Measurements from ENCODE around the gene ATP6V0D1. TPM values are rescaled to one million over a fixed set of nuclear protein-coding genes. Genes with fewer than 3 reads are reported as not detected.

Gene ATP6V0D1
- total RNA-seq, 2 experiments from 2014 or later: 41.8 to 48.8 TPM

- DNase-seq: no peak
- no peaks in the 10 kb centered on the region for H3K9me3 Mint-ChIP-seq
Observed at GRCh38 chr16:67464565-67464964, 16.4 kb downstream of the ATP6V0D1 start.

GRCh38 chr16:67463691-67464090 lies 17.3 kb downstream of the ATP6V0D1 start:
- no peak for ATAC-seq (ENCODE audit: low read depth)
- H3K9me3 Mint-ChIP-seq: no peaks in the 10 kb centered on the region
- no peaks in the 10 kb centered on the region for H3K27me3 Mint-ChIP-seq
- no peak for DNase-seq
- POLR2A ChIA-PET: no interaction called here
- no peaks in the 10 kb centered on the region for H3K36me3 Mint-ChIP-seq
- H3K4me3 Mint-ChIP-seq: no peak overlapping the region
- H3K27ac Mint-ChIP-seq: no peak overlapping the region
- peaks cover 6% of the 10 kb centered on the region for H3K4me1 Mint-ChIP-seq

More at GRCh38 chr16:67464565-67464964, 16.4 kb downstream of the ATP6V0D1 start:
- no peak overlapping the region for H3K4me3 Mint-ChIP-seq
- H3K36me3 Mint-ChIP-seq: no peaks in the 10 kb centered on the region
- peaks cover 5% of the 10 kb centered on the region for H3K4me1 Mint-ChIP-seq
- ATAC-seq (ENCODE audit: low read depth): no peak
- POLR2A ChIA-PET: no interaction called here
- no peaks in the 10 kb centered on the region for H3K27me3 Mint-ChIP-seq
- peak overlapping the region; percentile 30 for H3K27ac Mint-ChIP-seq

- Mint-ChIP-seq H3K27me3 (no peaks in the 10 kb centered on the region), H3K36me3 (no peaks in the 10 kb centered on the region), H3K4me3 (no peak overlapping the region), H3K27ac (no peak overlapping the region), H3K9me3 (no peaks in the 10 kb centered on the region), H3K4me1 (peaks cover 8% of the 10 kb centered on the region)
- no peak for ATAC-seq (ENCODE audit: low read depth)
- POLR2A ChIA-PET: interaction anchor here (0.7 kb wide), 1 partner anchor 35 kb away, joined by 3 read pairs; no protein-coding TSS in a partner anchor
- no peak for DNase-seq
Observed at GRCh38 chr16:67463059-67463458, 17.9 kb downstream of the ATP6V0D1 start.

GRCh38 chr16:67462279-67462655 lies 18.7 kb downstream of the ATP6V0D1 start:
- H3K4me3 Mint-ChIP-seq: no peak overlapping the region

GRCh38 chr16:67461600-67462278 lies 19.2 kb downstream of the ATP6V0D1 start:
- Mint-ChIP-seq H3K4me3 (no peak overlapping the region), H3K9me3 (no peaks in the 10 kb centered on the region), H3K4me1 (peaks cover 13% of the 10 kb centered on the region), H3K36me3 (no peaks in the 10 kb centered on the region), H3K27me3 (no peaks in the 10 kb centered on the region), H3K27ac (no peak overlapping the region)
- DNase-seq (no peak), ATAC-seq (ENCODE audit: low read depth) (no peak)
- POLR2A ChIA-PET: no interaction called here

More at GRCh38 chr16:67462279-67462655, 18.7 kb downstream of the ATP6V0D1 start:
- Mint-ChIP-seq H3K27ac (no peak overlapping the region), H3K36me3 (no peaks in the 10 kb centered on the region), H3K9me3 (no peaks in the 10 kb centered on the region), H3K27me3 (no peaks in the 10 kb centered on the region), H3K4me1 (peaks cover 8% of the 10 kb centered on the region)
- no peak for DNase-seq
- POLR2A ChIA-PET: no interaction called here
- ATAC-seq (ENCODE audit: low read depth): no peak

- no peak overlapping the region for H3K27ac Mint-ChIP-seq
Observed at GRCh38 chr16:67460961-67461360, 20.0 kb downstream of the ATP6V0D1 start.

GRCh38 chr16:67460168-67460567 lies 20.8 kb downstream of the ATP6V0D1 start:
- Mint-ChIP-seq H3K9me3 (no peaks in the 10 kb centered on the region), H3K4me3 (no peak overlapping the region), H3K4me1 (peaks cover 20% of the 10 kb centered on the region), H3K36me3 (no peaks in the 10 kb centered on the region), H3K27ac (no peak overlapping the region), H3K27me3 (no peaks in the 10 kb centered on the region)
- POLR2A ChIA-PET: no interaction called here
- DNase-seq: no peak
- ATAC-seq (ENCODE audit: low read depth): no peak

More at GRCh38 chr16:67460961-67461360, 20.0 kb downstream of the ATP6V0D1 start:
- H3K36me3 Mint-ChIP-seq: no peaks in the 10 kb centered on the region
- no peak overlapping the region for H3K4me3 Mint-ChIP-seq
- DNase-seq: no peak
- H3K27me3 Mint-ChIP-seq: no peaks in the 10 kb centered on the region
- POLR2A ChIA-PET: no interaction called here
- no peak for ATAC-seq (ENCODE audit: low read depth)
- H3K9me3 Mint-ChIP-seq: no peaks in the 10 kb centered on the region
- peaks cover 20% of the 10 kb centered on the region for H3K4me1 Mint-ChIP-seq

GRCh38 chr16:67459861-67460150 lies 21.2 kb downstream of the ATP6V0D1 start:
- DNase-seq: no peak
- H3K4me3 Mint-ChIP-seq: no peak overlapping the region
- POLR2A ChIA-PET: no interaction called here

GRCh38 chr16:67459066-67459860 lies 21.7 kb downstream of the ATP6V0D1 start:
- no peak for DNase-seq
- peaks cover 20% of the 10 kb centered on the region for H3K4me1 Mint-ChIP-seq
- H3K27ac Mint-ChIP-seq: no peak overlapping the region
- ATAC-seq (ENCODE audit: low read depth): no peak
- H3K36me3 Mint-ChIP-seq: no peaks in the 10 kb centered on the region
- H3K27me3 Mint-ChIP-seq: no peaks in the 10 kb centered on the region
- H3K4me3 Mint-ChIP-seq: no peak overlapping the region
- no peaks in the 10 kb centered on the region for H3K9me3 Mint-ChIP-seq
- POLR2A ChIA-PET: no interaction called here

More at GRCh38 chr16:67459861-67460150, 21.2 kb downstream of the ATP6V0D1 start:
- no peak for ATAC-seq (ENCODE audit: low read depth)
- no peak overlapping the region for H3K27ac Mint-ChIP-seq
- no peaks in the 10 kb centered on the region for H3K27me3 Mint-ChIP-seq
- H3K36me3 Mint-ChIP-seq: no peaks in the 10 kb centered on the region
- H3K9me3 Mint-ChIP-seq: no peaks in the 10 kb centered on the region
- H3K4me1 Mint-ChIP-seq: peaks cover 20% of the 10 kb centered on the region

- no peaks in the 10 kb centered on the region for H3K9me3 Mint-ChIP-seq
- H3K4me1 Mint-ChIP-seq: peaks cover 20% of the 10 kb centered on the region
- H3K36me3 Mint-ChIP-seq: no peaks in the 10 kb centered on the region
- DNase-seq (no peak), ATAC-seq (ENCODE audit: low read depth) (no peak)
- H3K27ac Mint-ChIP-seq: no peak overlapping the region
- no peak overlapping the region for H3K4me3 Mint-ChIP-seq
- POLR2A ChIA-PET: no interaction called here
- H3K27me3 Mint-ChIP-seq: no peaks in the 10 kb centered on the region
Observed at GRCh38 chr16:67458121-67458641, 22.8 kb downstream of the ATP6V0D1 start.

- peak overlapping the region; percentile 34 for H3K27ac Mint-ChIP-seq
- POLR2A ChIA-PET: no interaction called here
- H3K36me3 Mint-ChIP-seq: no peaks in the 10 kb centered on the region
- no peaks in the 10 kb centered on the region for H3K27me3 Mint-ChIP-seq
- H3K4me1 Mint-ChIP-seq: peaks cover 20% of the 10 kb centered on the region
- no peak for ATAC-seq (ENCODE audit: low read depth)
- no peak for DNase-seq
- no peaks in the 10 kb centered on the region for H3K9me3 Mint-ChIP-seq
- no peak overlapping the region for H3K4me3 Mint-ChIP-seq
Observed at GRCh38 chr16:67457611-67458010, 23.3 kb downstream of the ATP6V0D1 start.

GRCh38 chr16:67456391-67457081 lies 24.4 kb downstream of the ATP6V0D1 start:
- Mint-ChIP-seq H3K9me3 (no peaks in the 10 kb centered on the region), H3K27me3 (no peaks in the 10 kb centered on the region), H3K4me1 (peaks cover 20% of the 10 kb centered on the region), H3K36me3 (no peaks in the 10 kb centered on the region), H3K4me3 (no peak overlapping the region), H3K27ac (no peak overlapping the region)
- ATAC-seq (ENCODE audit: low read depth) (no peak), DNase-seq (no peak)
- POLR2A ChIA-PET: interaction anchor here (0.9 kb wide), 1 partner anchor 24 kb away, joined by 4 read pairs; the partner anchor contains the start of gene ATP6V0D1

- Mint-ChIP-seq H3K27ac (no peak overlapping the region), H3K27me3 (no peaks in the 10 kb centered on the region), H3K4me3 (no peak overlapping the region), H3K4me1 (peaks cover 20% of the 10 kb centered on the region), H3K9me3 (no peaks in the 10 kb centered on the region), H3K36me3 (peaks cover 3% of the 10 kb centered on the region)
- ATAC-seq (ENCODE audit: low read depth): no peak
- POLR2A ChIA-PET: no interaction called here
- no peak for DNase-seq
Observed at GRCh38 chr16:67454852-67455251, 26.1 kb downstream of the ATP6V0D1 start.
